Left lung (tissue), 10 donors: ENCODE results near the gene CYP1B1. TPM values are rescaled to one million over a fixed set of nuclear protein-coding genes. Genes with fewer than 3 reads are reported as not detected.
"Not testable (repeated sequence)": the region's sequence is repeated elsewhere in the genome, so short reads cannot be mapped to it uniquely, and the experiment has no call there.

Experiments
- ATAC-seq: fragments of 200-7000 bp; cut with Tn5 transposase; one replicate; pipeline ENCODE4 v1.9.1; 2020; ENCODE audit warnings: moderate library complexity
- DNase-seq, 4 donors: peaks; one replicate each; pipeline ENCODE4 v3.0.0-alpha.2; 2013 to 2020
- H3K27ac ChIP-seq, 2 donors: fragments of 200-600 bp; sonication (generic) in 1 of 2; one replicate each; pipeline versions ENCODE4 v1.5.0 to v1.8.0; 2020 to 2021
- H3K27me3 ChIP-seq, 2 donors: fragments of 200-600 bp; sonication (generic) in 1 of 2; one replicate each; pipeline versions ENCODE4 v1.5.0 to v1.8.0; 2020 to 2021
- H3K36me3 ChIP-seq, 2 donors: fragments of 200-600 bp; sonication (generic) in 1 of 2; one replicate each; pipeline versions ENCODE4 v1.5.0 to v1.8.0; 2020 to 2021
- H3K4me1 ChIP-seq, 2 donors: fragments of 200-600 bp; one replicate each; pipeline ENCODE4 v1.8.0; 2021
- H3K4me3 ChIP-seq, 2 donors: fragments of 200-600 bp; sonication (generic) in 1 of 2; one replicate each; pipeline versions ENCODE4 v1.5.0 to v1.8.0; 2020 to 2021; ENCODE audit warnings: mild to moderate bottlenecking in 1 of 2
- H3K9me3 ChIP-seq, 2 donors: fragments of 200-600 bp; sonication (generic) in 1 of 2; one replicate each; pipeline versions ENCODE4 v1.5.0 to v1.8.0; 2020 to 2021
- CTCF ChIP-seq, 2 donors: fragments of 200-600 bp; sonication (generic) in 1 of 2; IDR thresholded peaks; one replicate each; pipeline versions ENCODE4 v1.5.0 to v1.8.0; 2021; ENCODE audit warnings: antibody characterized with exemption in 2 of 2
- intact Hi-C, 2 donors: fragments of 100-400 bp; cut with DNase I; formaldehyde crosslinking; loops; one replicate each; pipeline versions ENCODE4 v1.11.2 to v1.14.2; 2022
- polyA plus RNA-seq, 6 donors: library from polyadenylated mRNA; unstranded; fragments of 120-200 nt; gene quantifications; one replicate each; pipeline ENCODE4 v1.2.1, GENCODE V29; 2013; ENCODE audit not compliant: insufficient read length in 6 of 6
- total RNA-seq, 2 donors: library from RNA; stranded (reverse); fragmentation: NEBNext Ultra II Directional; extraction: Animal tissue kit (Norgen Biotek cat#: 25700); gene quantifications; one replicate each; pipeline ENCODE4 v1.2.1, GENCODE V29; 2021
- donor health status: DM: no; HTN: yes; CAD: no.
- donor health status: DM: no; HTN: no; CAD: no.

CYP1B1 gene
- total and polyA plus RNA-seq, 8 donors = 1.0 to 155 (median 1.6) TPM

- H3K4me1 ChIP-seq = no peaks in the 10 kb centered on the region
- TF ChIP-seq CTCF (IDR thresholded peaks at IDR 0.05) = no peak
- intact Hi-C loops = no loop called here
- H3K27ac ChIP-seq = no peak overlapping the region
- H3K4me3 ChIP-seq = no peak overlapping the region
- no peaks in the 10 kb centered on the region for H3K36me3 ChIP-seq
- DNase-seq (no peak), ATAC-seq (no peak)
- no peaks in the 10 kb centered on the region for H3K27me3 ChIP-seq
- H3K9me3 ChIP-seq = no peaks in the 10 kb centered on the region
These were observed 49.1 kb downstream of the CYP1B1 start for GRCh38 chr2:38026846-38027245.

- intact Hi-C loops = no loop called here
- TF ChIP-seq CTCF (IDR thresholded peaks at IDR 0.05) = no peak
- no peak for DNase-seq
- Histone ChIP-seq H3K9me3 (peaks cover 0 to 5% of the 10 kb centered on the region in 2 donors), H3K4me1 (no peaks in the 10 kb centered on the region), H3K4me3 (no peak overlapping the region), H3K27ac (no peak overlapping the region), H3K27me3 (no peaks in the 10 kb centered on the region), H3K36me3 (no peaks in the 10 kb centered on the region)
- ATAC-seq = no peak
These were observed 54.4 kb downstream of the CYP1B1 start for GRCh38 chr2:38021589-38021988.

- H3K36me3 ChIP-seq, H3K27me3 ChIP-seq, H3K9me3 ChIP-seq, H3K4me1 ChIP-seq, intact Hi-C loops, H3K27ac ChIP-seq, ATAC-seq, H3K4me3 ChIP-seq: not testable (repeated sequence)
- DNase-seq = peak in 1 of 4 donors; percentile 71
These were observed 55.4 kb downstream of the CYP1B1 start for GRCh38 chr2:38020359-38021069.

- Histone ChIP-seq H3K9me3 (peaks cover 0 to 5% of the 10 kb centered on the region in 2 donors), H3K36me3 (no peaks in the 10 kb centered on the region), H3K4me3 (no peak overlapping the region), H3K4me1 (no peaks in the 10 kb centered on the region), H3K27me3 (no peaks in the 10 kb centered on the region), H3K27ac (no peak overlapping the region)
- no peak for ATAC-seq
- DNase-seq = no peak
- intact Hi-C loops = no loop called here
- TF ChIP-seq CTCF (IDR thresholded peaks at IDR 0.05) = no peak
These were observed 58.1 kb downstream of the CYP1B1 start for GRCh38 chr2:38017836-38018235.

Other genes starting within 250 kb of the CYP1B1 start
- gene RMDN2, start 150.9 kb downstream of the CYP1B1 start, total RNA-seq = 10 to 100 TPM; 16.4 to 17.8 TPM
- 10 to 100 TPM; 14.2 to 21.7 (median 16.2) TPM for gene RMDN2, start 150.9 kb downstream of the CYP1B1 start, polyA plus RNA-seq